ENCODE results near the gene B3GNT9.
A peak's percentile ranks its signal among the peaks of the same experiment; 100 is the strongest.

B3GNT9 gene

DNA sequence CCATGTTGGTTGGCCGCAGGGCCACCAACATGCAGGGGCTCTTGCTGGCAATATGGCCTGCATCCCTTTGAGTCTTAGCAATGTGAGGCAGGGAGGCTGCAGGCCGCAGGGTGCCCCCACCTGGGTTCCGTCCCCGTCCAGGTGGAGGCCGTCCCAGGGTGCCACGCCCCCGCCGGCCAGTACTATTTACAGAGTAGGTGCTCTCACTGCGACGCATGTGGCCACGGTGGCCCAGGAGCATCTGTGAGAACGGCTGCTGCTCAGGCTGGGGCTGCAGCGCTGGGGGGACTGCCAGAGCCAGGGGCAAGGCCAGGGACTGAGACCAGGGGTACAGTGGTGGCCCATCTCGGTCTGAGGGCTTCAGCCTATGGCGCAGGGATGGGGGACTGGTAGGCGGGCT, 29.4 kb upstream of the B3GNT9 start:
- TF ChIP-seq FOXK2 (IDR thresholded peaks at IDR 0.05) (no peak), FOXA1 (IDR thresholded peaks at IDR 0.05) (no peak)
- ChIA-PET CTCF (no interaction called here), POLR2A (no interaction called here)
- no peak for DNase-seq (ENCODE audit: extremely low spot score)

DNA sequence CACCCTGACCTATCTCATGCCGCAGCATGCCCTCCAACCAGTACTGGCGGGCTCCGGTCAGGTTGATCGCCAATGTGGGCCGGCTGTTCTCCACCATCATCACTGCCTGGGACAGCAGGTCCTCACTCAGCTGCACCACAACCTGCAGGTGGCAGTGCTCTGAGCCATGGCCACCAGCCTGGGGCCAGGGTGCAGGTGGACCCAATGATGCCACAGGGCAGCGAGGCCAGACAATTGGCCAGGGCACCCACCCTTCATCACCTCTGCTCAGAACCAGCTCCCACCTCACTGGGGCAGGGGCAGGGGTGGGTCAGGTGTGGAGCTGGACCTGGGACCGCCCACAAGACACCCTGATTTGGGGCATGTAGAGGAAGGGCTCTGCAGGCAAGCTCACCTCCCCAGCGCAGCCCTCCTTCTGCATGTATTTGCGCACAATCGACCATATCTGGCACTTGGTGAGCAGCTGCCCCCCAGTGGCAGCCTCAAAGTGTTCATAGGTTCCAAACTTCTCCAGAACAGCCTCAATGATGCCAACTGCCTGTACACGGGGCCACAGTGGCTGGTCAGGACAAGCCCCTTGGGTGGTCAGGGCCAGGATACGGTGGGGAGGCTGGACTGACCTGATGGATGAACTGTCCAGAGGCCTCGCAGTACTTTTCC, 28.8 kb upstream of the B3GNT9 start:
- DNase-seq (ENCODE audit: extremely low spot score) = no peak
- ChIA-PET CTCF (no interaction called here), POLR2A (no interaction called here)
- TF ChIP-seq SP1 (IDR thresholded peaks at IDR 0.05) (no peak), ELF4 (IDR thresholded peaks at IDR 0.05) (no peak), L3MBTL2 (conservative IDR thresholded peaks at IDR 0.05) (no peak), ZNF384 (IDR thresholded peaks at IDR 0.05) (no peak), BHLHE40 (IDR thresholded peaks at IDR 0.05; ENCODE audit: borderline replicate concordance) (no peak), SUZ12 (IDR thresholded peaks at IDR 0.05) (no peak), FOXK2 (IDR thresholded peaks at IDR 0.05) (no peak), FOXM1 (IDR thresholded peaks at IDR 0.05; ENCODE audit: borderline replicate concordance) (no peak), HDGF (IDR thresholded peaks at IDR 0.05; ENCODE audit: borderline replicate concordance) (no peak), FOXA1 (IDR thresholded peaks at IDR 0.05) (no peak), CTBP1 (IDR thresholded peaks at IDR 0.05; ENCODE audit: borderline replicate concordance) (no peak), TARDBP (IDR thresholded peaks at IDR 0.05) (no peak), LEF1 (IDR thresholded peaks at IDR 0.05; ENCODE audit: borderline replicate concordance) (no peak), ARNT (IDR thresholded peaks at IDR 0.05) (no peak), NFRKB (IDR thresholded peaks at IDR 0.05) (no peak)
- TF ChIP-seq, protein P1, sequence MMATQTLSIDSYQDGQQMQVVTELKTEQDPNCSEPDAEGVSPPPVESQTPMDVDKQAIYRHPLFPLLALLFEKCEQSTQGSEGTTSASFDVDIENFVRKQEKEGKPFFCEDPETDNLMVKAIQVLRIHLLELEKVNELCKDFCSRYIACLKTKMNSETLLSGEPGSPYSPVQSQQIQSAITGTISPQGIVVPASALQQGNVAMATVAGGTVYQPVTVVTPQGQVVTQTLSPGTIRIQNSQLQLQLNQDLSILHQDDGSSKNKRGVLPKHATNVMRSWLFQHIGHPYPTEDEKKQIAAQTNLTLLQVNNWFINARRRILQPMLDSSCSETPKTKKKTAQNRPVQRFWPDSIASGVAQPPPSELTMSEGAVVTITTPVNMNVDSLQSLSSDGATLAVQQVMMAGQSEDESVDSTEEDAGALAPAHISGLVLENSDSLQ (IDR thresholded peaks at IDR 0.05) = no peak

DNA sequence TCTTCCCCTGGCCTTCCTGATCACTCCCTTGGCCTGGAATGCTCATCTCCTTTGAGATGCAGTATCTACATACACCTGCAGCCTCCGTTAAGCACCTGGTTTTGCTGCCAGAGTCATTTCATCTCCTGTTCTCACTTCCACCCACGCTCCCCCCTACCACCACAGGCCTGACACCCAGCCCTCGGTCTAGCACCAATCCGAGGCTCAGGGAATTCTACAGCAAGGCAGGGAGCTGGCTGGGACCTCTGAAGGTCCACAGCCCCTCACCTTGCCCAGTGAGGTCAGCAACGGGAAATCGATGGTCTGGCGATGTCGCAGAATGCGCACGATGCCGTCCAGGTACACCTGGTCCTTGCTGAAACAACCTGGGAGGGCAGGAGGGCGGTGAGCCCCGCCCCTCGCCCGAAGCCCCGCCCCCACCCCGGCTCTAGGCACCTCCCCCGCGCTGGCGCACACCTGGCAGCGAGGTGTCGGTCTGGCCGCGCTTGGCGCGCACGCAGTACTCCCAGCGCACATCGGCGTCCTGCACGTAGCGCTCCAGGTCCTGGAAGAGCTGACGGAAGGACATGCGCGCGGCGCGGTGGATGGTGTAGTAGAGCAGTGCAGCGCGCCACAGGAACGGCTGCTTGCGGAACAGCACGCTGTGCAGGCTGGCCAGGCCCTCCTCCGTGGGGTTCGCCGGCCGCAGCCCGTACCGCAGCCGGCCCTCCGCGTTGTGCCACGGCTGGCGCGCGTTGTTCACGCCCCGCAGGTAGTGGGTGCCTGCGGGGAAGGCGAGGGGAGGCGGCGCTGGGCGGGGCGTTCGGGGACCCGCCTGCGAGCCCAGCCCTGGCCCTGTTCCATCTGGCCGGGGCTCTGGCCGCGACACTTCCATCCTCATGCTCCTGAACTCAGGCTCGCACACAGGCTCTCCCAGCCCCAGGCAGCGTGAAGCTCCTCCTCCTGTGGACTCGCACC, 27.2 kb upstream of the B3GNT9 start:
- ChIA-PET CTCF (no interaction called here), POLR2A (no interaction called here)
- TF ChIP-seq LEF1 (IDR thresholded peaks at IDR 0.05; ENCODE audit: borderline replicate concordance) = no peak
- TF ChIP-seq FOXM1 (IDR thresholded peaks at IDR 0.05; ENCODE audit: borderline replicate concordance) = no peak
- no peak for TF ChIP-seq SP1 (IDR thresholded peaks at IDR 0.05)
- TF ChIP-seq SUZ12 (IDR thresholded peaks at IDR 0.05) = no peak
- TF ChIP-seq, protein P1 (IDR thresholded peaks at IDR 0.05) = no peak
- TF ChIP-seq ZNF384 (IDR thresholded peaks at IDR 0.05) = no peak
- no peak for TF ChIP-seq ELF4 (IDR thresholded peaks at IDR 0.05)
- no peak for TF ChIP-seq BHLHE40 (IDR thresholded peaks at IDR 0.05; ENCODE audit: borderline replicate concordance)
- no peak for TF ChIP-seq FOXK2 (IDR thresholded peaks at IDR 0.05)
- TF ChIP-seq CTBP1 (IDR thresholded peaks at IDR 0.05; ENCODE audit: borderline replicate concordance) = no peak
- no peak for TF ChIP-seq HDGF (IDR thresholded peaks at IDR 0.05; ENCODE audit: borderline replicate concordance)
- peak; percentile 59 for DNase-seq (ENCODE audit: extremely low spot score)

DNA sequence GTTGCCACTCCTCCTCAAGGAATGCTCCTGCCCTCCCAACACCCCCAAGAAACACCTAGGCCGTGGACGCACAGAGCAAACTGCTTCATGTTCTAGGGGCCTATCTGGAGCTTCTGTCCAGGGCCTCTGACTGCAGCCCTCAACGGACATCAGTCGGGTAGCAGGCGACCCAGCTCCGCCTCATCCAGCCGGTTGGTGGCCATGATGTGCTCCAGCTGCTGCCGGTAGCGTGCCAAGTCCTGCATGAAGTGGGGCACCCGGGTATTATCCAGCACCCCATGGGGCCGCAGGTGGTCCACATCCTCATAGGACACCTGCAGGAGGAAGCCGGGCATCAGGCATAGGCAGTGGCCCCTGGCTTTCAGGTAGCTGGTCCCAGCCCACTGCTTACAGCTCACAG, 25.9 kb upstream of the B3GNT9 start:
- TF ChIP-seq FOXA1 (IDR thresholded peaks at IDR 0.05) = no peak
- TF ChIP-seq ARNT (IDR thresholded peaks at IDR 0.05) = no peak
- TF ChIP-seq L3MBTL2 (conservative IDR thresholded peaks at IDR 0.05) = no peak
- no peak for TF ChIP-seq FOXM1 (IDR thresholded peaks at IDR 0.05; ENCODE audit: borderline replicate concordance)
- no peak for TF ChIP-seq SUZ12 (IDR thresholded peaks at IDR 0.05)
- no peak for TF ChIP-seq CTBP1 (IDR thresholded peaks at IDR 0.05; ENCODE audit: borderline replicate concordance)
- no peak for TF ChIP-seq NFRKB (IDR thresholded peaks at IDR 0.05)
- TF ChIP-seq ELF4 (IDR thresholded peaks at IDR 0.05) = no peak
- no peak for TF ChIP-seq FOXK2 (IDR thresholded peaks at IDR 0.05)
- TF ChIP-seq TARDBP (IDR thresholded peaks at IDR 0.05) = no peak
- TF ChIP-seq, protein P1 (IDR thresholded peaks at IDR 0.05) = no peak
- TF ChIP-seq BHLHE40 (IDR thresholded peaks at IDR 0.05; ENCODE audit: borderline replicate concordance) = no peak
- TF ChIP-seq SP1 (IDR thresholded peaks at IDR 0.05) = no peak
- no peak for TF ChIP-seq HDGF (IDR thresholded peaks at IDR 0.05; ENCODE audit: borderline replicate concordance)
- TF ChIP-seq ZNF384 (IDR thresholded peaks at IDR 0.05) = no peak
- no peak for TF ChIP-seq LEF1 (IDR thresholded peaks at IDR 0.05; ENCODE audit: borderline replicate concordance)
- ChIA-PET POLR2A (no interaction called here), CTCF (interaction anchor here (0.5 kb wide), 1 partner anchor 248 kb away, joined by 3 read pairs; no protein-coding TSS in a partner anchor)
- DNase-seq (ENCODE audit: extremely low spot score) = no peak

DNA sequence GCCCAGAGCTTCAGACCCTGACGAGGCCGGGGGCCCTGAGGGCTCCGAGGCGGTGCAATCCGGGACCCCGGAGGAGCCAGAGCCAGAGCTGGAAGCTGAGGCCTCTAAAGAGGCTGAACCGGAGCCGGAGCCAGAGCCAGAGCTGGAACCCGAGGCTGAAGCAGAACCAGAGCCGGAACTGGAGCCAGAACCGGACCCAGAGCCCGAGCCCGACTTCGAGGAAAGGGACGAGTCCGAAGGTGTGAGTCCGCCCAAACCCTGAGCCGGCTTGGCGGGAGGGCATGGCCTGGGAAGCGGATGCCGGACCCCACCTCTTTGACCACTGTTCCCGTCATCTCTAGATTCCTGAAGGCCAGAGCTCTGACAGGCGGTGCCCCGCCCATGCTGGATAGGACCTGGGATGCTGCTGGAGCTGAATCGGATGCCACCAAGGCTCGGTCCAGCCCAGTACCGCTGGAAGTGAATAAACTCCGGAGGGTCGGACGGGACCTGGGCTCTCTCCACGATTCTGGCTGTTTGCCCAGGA, 24.0 kb upstream of the B3GNT9 start:
- ChIA-PET CTCF (interaction anchor here (0.6 kb wide), 1 partner anchor 83 kb away, joined by 3 read pairs; no protein-coding TSS in a partner anchor), POLR2A (interaction anchor here (0.9 to 1.0 kb wide), 3 partner anchors 16 to 23 kb away, joined by 3 read pairs; no protein-coding TSS in a partner anchor)
- TF ChIP-seq FOXK2 (IDR thresholded peaks at IDR 0.05) = no peak
- TF ChIP-seq NFRKB (IDR thresholded peaks at IDR 0.05) = no peak
- no peak for TF ChIP-seq FOXM1 (IDR thresholded peaks at IDR 0.05; ENCODE audit: borderline replicate concordance)
- DNase-seq (ENCODE audit: extremely low spot score) = no peak
